Kidney epithelial cell (primary cell): Measurements from ENCODE around the gene HABP4. TPM values are rescaled to one million over a fixed set of nuclear protein-coding genes. Genes with fewer than 3 reads are reported as not detected.

ENCODE experiments used
- DNase-seq: peaks from one replicate; pipeline ENCODE4 v3.0.0-alpha.2; 2010; ENCODE audit warnings: low read depth
- H3K27me3 ChIP-seq: 2 replicates; pipeline ENCODE4 v1.6.0; 2011; ENCODE audit warnings: low read length; ENCODE audit not compliant: control insufficient read depth, insufficient read depth
- H3K36me3 ChIP-seq: 2 replicates; pipeline ENCODE4 v1.5.1; 2011; ENCODE audit warnings: low read length; ENCODE audit not compliant: control insufficient read depth, insufficient read depth
- H3K4me3 ChIP-seq: 2 replicates; pipeline ENCODE4 v1.5.1; 2011; ENCODE audit warnings: low read depth, mild to moderate bottlenecking, control low read depth, low read length
- CTCF ChIP-seq: IDR thresholded peaks from 2 replicates; pipeline ENCODE4 v1.5.1; 2011; ENCODE audit warnings: mild to moderate bottlenecking, moderate library complexity, low read length, control low read depth, inconsistent platforms; ENCODE audit not compliant: insufficient read depth, poor library complexity, severe bottlenecking
- total RNA-seq: library from RNA; depleted of rRNA; stranded (reverse); fragments of >200 nt; gene quantifications from 2 replicates; pipeline ENCODE4 v1.2.3, GENCODE V29; 2015

HABP4 gene
- total RNA-seq, 1 donor from 2014 or later, result 26.7 TPM

DNA sequence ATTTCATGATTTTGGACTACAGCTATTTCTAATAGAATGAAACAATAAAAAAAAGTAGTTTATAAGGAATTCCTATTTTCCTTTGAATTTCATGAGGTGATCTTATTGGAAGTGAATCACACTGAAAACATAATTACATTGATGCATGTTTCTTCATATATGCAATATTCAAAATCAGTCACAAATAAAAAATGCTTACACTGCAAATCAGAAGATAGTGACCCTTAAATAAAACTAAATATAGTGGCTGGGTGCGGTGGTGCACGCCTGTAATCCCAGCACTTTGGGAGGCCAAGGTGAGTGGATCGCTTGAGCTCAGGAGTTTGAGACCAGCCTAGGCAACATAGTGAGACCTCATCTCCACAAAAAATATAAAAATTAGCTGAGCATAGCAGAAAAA is 90.1 kb downstream of the HABP4 start:
- DNase-seq, result no peak
- TF ChIP-seq CTCF, result no peak
- Histone ChIP-seq H3K36me3 (no peaks in the 10 kb centered on the region), H3K4me3 (no peak overlapping the region), H3K27me3 (no peaks in the 10 kb centered on the region)

Other genes starting within 250 kb of the HABP4 start
- gene HSD17B3, start 148.0 kb upstream of the HABP4 start, total RNA-seq, result not detected in 2 replicates
- 49.5 and 50.4 TPM in 2 replicates for gene SLC35D2, start 66.5 kb upstream of the HABP4 start, total RNA-seq
- gene ZNF367, start 31.8 kb upstream of the HABP4 start, total RNA-seq, result 1.4 and 2.4 TPM in 2 replicates
- gene CDC14B, start 169.7 kb downstream of the HABP4 start, total RNA-seq, result 14.2 and 25.5 TPM in 2 replicates
- gene PRXL2C, start 205.1 kb downstream of the HABP4 start, total RNA-seq, result 9.9 and 14.1 TPM in 2 replicates